Measurements from ENCODE around the gene HM13.

Gene HM13

DNA sequence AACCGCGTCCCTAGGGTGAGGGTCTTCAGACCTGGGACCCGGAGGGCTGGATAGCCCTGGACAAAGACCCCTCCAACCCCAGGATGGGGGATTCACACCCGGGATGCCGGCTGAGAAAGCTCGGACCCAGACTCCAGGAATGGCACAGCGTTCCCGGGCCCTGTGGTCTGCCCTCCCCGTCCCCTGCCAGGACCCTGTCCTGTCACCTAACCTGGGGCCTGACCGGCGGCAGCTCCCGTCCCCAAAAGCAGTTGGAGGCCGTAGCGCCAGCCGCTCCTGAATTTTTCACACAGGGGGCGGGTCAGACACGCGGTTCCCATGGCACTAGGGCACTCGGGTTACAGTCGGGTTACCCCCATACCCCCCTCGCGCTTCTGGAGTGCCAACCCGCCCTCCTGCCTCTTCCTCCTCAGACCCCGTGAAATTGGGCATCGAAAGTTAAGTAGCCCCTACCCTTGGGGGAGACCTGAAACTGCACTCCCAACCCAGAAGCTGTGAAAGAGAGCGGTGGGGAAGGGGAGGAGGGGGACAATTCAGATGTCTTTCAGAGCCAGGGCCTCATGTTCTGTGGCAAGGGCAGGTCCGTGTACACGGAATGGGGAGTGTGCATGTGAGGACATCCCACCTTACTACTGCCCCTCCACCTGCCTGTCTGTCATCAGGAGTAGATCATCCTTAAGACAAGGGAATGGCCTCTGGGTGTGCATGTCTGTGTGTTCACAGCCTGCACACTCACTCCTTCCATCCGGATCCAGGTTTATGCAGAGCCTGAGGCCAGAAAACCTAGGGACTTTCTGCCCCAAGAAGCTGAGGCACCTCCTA is 38.6 kb upstream of the HM13 start:
- no peaks in the 10 kb centered on the region for H3K4me1 ChIP-seq (ENCODE audit: insufficient read depth, low read length, poor library complexity, severe bottlenecking)
- no peaks in the 10 kb centered on the region for H3K79me2 ChIP-seq (ENCODE audit: insufficient read depth, low read length)
- TF ChIP-seq CTCF (conservative IDR thresholded peaks at IDR 0.05; ENCODE audit: low read length) (no peak), EZH2phosphoT487 (IDR thresholded peaks at IDR 0.05; ENCODE audit: borderline replicate concordance) (no peak)
- no peaks in the 10 kb centered on the region for H3F3A ChIP-seq (ENCODE audit: low read depth)
- no peak overlapping the region for H3K4me2 ChIP-seq (ENCODE audit: low read depth, low read length, poor library complexity, severe bottlenecking)
- H3K4me3 ChIP-seq (ENCODE audit: low read length, poor library complexity, severe bottlenecking), result no peak overlapping the region
- H3K36me3 ChIP-seq (ENCODE audit: insufficient read depth, low read length), result no peaks in the 10 kb centered on the region
- H3K9me3 ChIP-seq (ENCODE audit: insufficient read depth, low read depth, low read length), result no peaks in the 10 kb centered on the region
- H3K9me2 ChIP-seq (replicated peaks; ENCODE audit: low read depth, low read length), result no peaks in the 10 kb centered on the region
- H4K20me1 ChIP-seq (ENCODE audit: insufficient read depth, low read length, poor library complexity, severe bottlenecking), result no peaks in the 10 kb centered on the region
- H2AFZ ChIP-seq (ENCODE audit: low read length), result no peak overlapping the region
- no peaks in the 10 kb centered on the region for H3K27me3 ChIP-seq (ENCODE audit: insufficient read depth, low read length, poor library complexity, severe bottlenecking)
- no peak overlapping the region for H3K9ac ChIP-seq (ENCODE audit: low read depth, low read length, poor library complexity, severe bottlenecking)

GRCh38 chr20:31476294-31476585 is 38.0 kb upstream of the HM13 start:
- no peaks in the 10 kb centered on the region for H3K79me2 ChIP-seq (ENCODE audit: insufficient read depth, low read length)
- H3K27me3 ChIP-seq (ENCODE audit: insufficient read depth, low read length, poor library complexity, severe bottlenecking), result no peaks in the 10 kb centered on the region
- H3K9me2 ChIP-seq (replicated peaks; ENCODE audit: low read depth, low read length), result no peaks in the 10 kb centered on the region
- no peaks in the 10 kb centered on the region for H3K36me3 ChIP-seq (ENCODE audit: insufficient read depth, low read length)
- no peaks in the 10 kb centered on the region for H3F3A ChIP-seq (ENCODE audit: low read depth)
- H3K4me3 ChIP-seq (ENCODE audit: low read length, poor library complexity, severe bottlenecking), result no peak overlapping the region
- H3K9me3 ChIP-seq (ENCODE audit: insufficient read depth, low read depth, low read length), result no peaks in the 10 kb centered on the region
- H3K4me1 ChIP-seq (ENCODE audit: insufficient read depth, low read length, poor library complexity, severe bottlenecking), result no peaks in the 10 kb centered on the region
- no peak for TF ChIP-seq CTCF (conservative IDR thresholded peaks at IDR 0.05; ENCODE audit: low read length)
- no peak for TF ChIP-seq EZH2phosphoT487 (IDR thresholded peaks at IDR 0.05; ENCODE audit: borderline replicate concordance)
- H4K20me1 ChIP-seq (ENCODE audit: insufficient read depth, low read length, poor library complexity, severe bottlenecking), result no peaks in the 10 kb centered on the region
- H3K9ac ChIP-seq (ENCODE audit: low read depth, low read length, poor library complexity, severe bottlenecking), result no peak overlapping the region
- no peak overlapping the region for H2AFZ ChIP-seq (ENCODE audit: low read length)
- H3K4me2 ChIP-seq (ENCODE audit: low read depth, low read length, poor library complexity, severe bottlenecking), result no peak overlapping the region

DNA sequence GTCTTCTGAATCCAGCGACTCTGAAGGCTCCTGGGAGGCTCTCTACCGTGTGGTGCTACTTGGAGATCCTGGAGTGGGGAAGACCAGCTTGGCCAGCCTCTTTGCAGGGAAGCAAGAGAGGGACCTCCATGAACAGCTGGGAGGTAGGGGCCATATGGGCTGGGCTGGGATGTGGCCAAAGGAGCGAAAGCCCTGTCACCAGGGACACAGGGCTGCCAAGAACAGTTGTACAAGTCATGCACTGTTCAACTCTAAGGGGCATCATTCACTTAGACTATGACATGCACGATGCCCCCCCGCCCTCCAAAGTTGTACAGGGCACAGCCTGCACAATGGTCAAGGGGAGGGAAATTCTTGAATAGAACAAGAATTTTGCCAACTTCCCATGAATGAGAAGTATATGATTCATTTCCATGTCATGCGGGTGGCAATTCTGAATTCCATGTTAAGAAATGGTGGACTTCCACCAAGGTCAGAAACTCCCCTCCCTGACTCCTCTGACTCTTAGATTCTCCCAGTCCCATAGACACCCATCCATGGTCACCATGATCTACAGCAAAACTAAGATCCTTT is 37.5 kb upstream of the HM13 start:
- no peaks in the 10 kb centered on the region for H3K79me2 ChIP-seq (ENCODE audit: insufficient read depth, low read length)
- TF ChIP-seq CTCF (conservative IDR thresholded peaks at IDR 0.05; ENCODE audit: low read length), result no peak
- H2AFZ ChIP-seq (ENCODE audit: low read length), result no peak overlapping the region
- no peak overlapping the region for H3K4me2 ChIP-seq (ENCODE audit: low read depth, low read length, poor library complexity, severe bottlenecking)
- H3K36me3 ChIP-seq (ENCODE audit: insufficient read depth, low read length), result no peaks in the 10 kb centered on the region
- no peaks in the 10 kb centered on the region for H3K27me3 ChIP-seq (ENCODE audit: insufficient read depth, low read length, poor library complexity, severe bottlenecking)
- no peak overlapping the region for H3K9ac ChIP-seq (ENCODE audit: low read depth, low read length, poor library complexity, severe bottlenecking)
- H3K4me1 ChIP-seq (ENCODE audit: insufficient read depth, low read length, poor library complexity, severe bottlenecking), result no peaks in the 10 kb centered on the region
- no peaks in the 10 kb centered on the region for H4K20me1 ChIP-seq (ENCODE audit: insufficient read depth, low read length, poor library complexity, severe bottlenecking)
- H3F3A ChIP-seq (ENCODE audit: low read depth), result no peaks in the 10 kb centered on the region
- no peaks in the 10 kb centered on the region for H3K9me3 ChIP-seq (ENCODE audit: insufficient read depth, low read depth, low read length)
- H3K4me3 ChIP-seq (ENCODE audit: low read length, poor library complexity, severe bottlenecking), result no peak overlapping the region
- no peaks in the 10 kb centered on the region for H3K9me2 ChIP-seq (replicated peaks; ENCODE audit: low read depth, low read length)

Measured in Loucy (cell line).